K562 (cell line): ENCODE measurements around the gene OLFML2B. TPM values are rescaled to one million over a fixed set of nuclear protein-coding genes. Genes with fewer than 3 reads are reported as not detected.

Experiments
- ATAC-seq: fragments of 200-7000 bp; cut with Tn5 transposase; 3 replicates; pipeline ENCODE4 v1.9.1; 2020; ENCODE audit warnings: moderate library complexity
- BruUV-seq: library from RNA; stranded (reverse); fragments of 400-500 nt; replicated peaks from 2 replicates; lab custom pipeline; 2021; lab: Mats Ljungman, UMichigan
- CTCF ChIA-PET: fragments of 300-600 bp; formaldehyde crosslinking; extraction: SDS; loops from one replicate; lab custom pipeline; 2021; ENCODE audit warnings: low intra/inter-chr PET ratio; lab: Yijun Ruan, JAX
- POLR2A ChIA-PET: fragments of 300-600, 350-650 bp; sonication (Branson Sonifier 250); formaldehyde crosslinking; extraction: SDS; loops from one replicate; lab custom pipeline; 2021; ENCODE audit warnings: antibody characterized with exemption, inconsistent platforms; lab: Yijun Ruan, JAX
- DNase-seq, 4 experiments: peaks; one replicate each; pipeline versions ENCODE4 v3.0.0 to v3.0.0-alpha.2; 2011 to 2018; ENCODE audit warnings: low spot score in 3 of 4, mixed read lengths in 3 of 4; ENCODE audit errors: extremely low read depth in 1 of 4
- FAIRE-seq: peaks from 2 replicates; lab custom pipeline; 2011; peaks lifted over from hg19 to GRCh38; lab: Jason Lieb, UNC
- H2AFZ ChIP-seq: 2 replicates; pipeline ENCODE4 v1.6.0; 2011; ENCODE audit warnings: low read depth, low read length, control low read depth, inconsistent platforms
- H3K27ac ChIP-seq: fragments of 200-600 bp; 3 replicates; pipeline ENCODE4 v1.8.0; 2011; ENCODE audit warnings: low read depth, mild to moderate bottlenecking, control low read depth, inconsistent platforms, low read length, moderate library complexity, mixed read lengths; ENCODE audit errors: extremely low read depth
- H3K27me3 ChIP-seq, 2 experiments: fragments of 300-600 bp in 1 of 2; 2 replicates in 1 of 2; 3 replicates in 1 of 2; pipeline versions ENCODE4 v1.6.0 to v1.8.0; 2011; ENCODE audit warnings: inconsistent platforms in 2 of 2, low read length in 2 of 2, mild to moderate bottlenecking in 1 of 2, mixed read lengths in 1 of 2, moderate library complexity in 1 of 2; ENCODE audit not compliant: control insufficient read depth in 2 of 2, insufficient read depth in 2 of 2
- H3K36me3 ChIP-seq: fragments of 300-600 bp; 3 replicates; pipeline ENCODE4 v1.8.0; 2011; ENCODE audit warnings: mild to moderate bottlenecking, low read length, inconsistent platforms; ENCODE audit not compliant: control insufficient read depth, insufficient read depth
- H3K4me1 ChIP-seq, 2 experiments: fragments of 200-600 bp in 1 of 2; replicated peaks in 1 of 2; 2 replicates in 1 of 2; 3 replicates in 1 of 2; pipeline versions ENCODE4 v1.5.1 to v1.8.0; 2011; ENCODE audit warnings: inconsistent platforms in 2 of 2, low read length in 2 of 2, mild to moderate bottlenecking in 1 of 2, mixed read lengths in 1 of 2, moderate library complexity in 1 of 2; ENCODE audit not compliant: control insufficient read depth in 2 of 2, insufficient read depth in 2 of 2
- H3K4me2 ChIP-seq: 2 replicates; pipeline ENCODE4 v1.6.1; 2011; ENCODE audit warnings: low read length, control low read depth, inconsistent platforms, mixed read lengths; ENCODE audit not compliant: insufficient read depth
- H3K4me3 ChIP-seq: fragments of 200-600 bp; sonication (generic), shearing (Covaris generic); 2 replicates; pipeline ENCODE4 v1.5.1; 2016; ENCODE audit warnings: control low read depth, inconsistent platforms
- H3K79me2 ChIP-seq: fragments of 200-600 bp; 3 replicates; pipeline ENCODE4 v1.8.0; 2011; ENCODE audit warnings: low read length, inconsistent platforms; ENCODE audit not compliant: control insufficient read depth, insufficient read depth
- H3K9ac ChIP-seq, 2 experiments: 2 replicates each; pipeline versions ENCODE4 v1.6.0 to v1.6.1; 2011; ENCODE audit warnings: low read depth in 2 of 2, low read length in 2 of 2, control low read depth in 1 of 2, inconsistent platforms in 1 of 2, mild to moderate bottlenecking in 1 of 2, mixed read lengths in 1 of 2; ENCODE audit not compliant: insufficient read depth in 1 of 2
- H3K9me1 ChIP-seq: one replicate; pipeline ENCODE4 v1.6.0; 2011; ENCODE audit warnings: inconsistent platforms, mild to moderate bottlenecking, low read length, moderate library complexity; ENCODE audit not compliant: control insufficient read depth, insufficient read depth
- H3K9me3 ChIP-seq: replicated peaks from 2 replicates; pipeline ENCODE4 v1.5.1; 2011; ENCODE audit warnings: low read depth, low read length, inconsistent platforms; ENCODE audit not compliant: control insufficient read depth, insufficient read depth
- H4K20me1 ChIP-seq: replicated peaks from 2 replicates; pipeline ENCODE4 v1.6.1; 2011; ENCODE audit warnings: low read length, inconsistent platforms, mixed read lengths; ENCODE audit not compliant: control insufficient read depth, insufficient read depth
- CREB3L1 ChIP-seq: fragments of 450-650 bp; IDR thresholded peaks from 2 replicates; pipeline ENCODE4 v1.6.1; 2014; ENCODE audit warnings: low read depth, mild to moderate bottlenecking, moderate library complexity, borderline replicate concordance
- KDM1A ChIP-seq, 2 experiments: fragments of 450-650 bp; IDR thresholded peaks; 2 replicates each; pipeline ENCODE4 v1.6.1; 2016; ENCODE audit warnings: mild to moderate bottlenecking in 2 of 2
- TOE1 ChIP-seq, 2 experiments: fragments of 450-650 bp in 1 of 2; sonication (generic) in 1 of 2; formaldehyde crosslinking in 1 of 2; IDR thresholded peaks; 2 replicates each; pipeline versions ENCODE4 v1.7.1 to v1.8.0; 2016 to 2022; ENCODE audit warnings: borderline replicate concordance in 2 of 2, mild to moderate bottlenecking in 2 of 2, antibody characterized with exemption in 1 of 2, inconsistent platforms in 1 of 2, low read depth in 1 of 2, missing genetic modification reagents in 1 of 2, moderate library complexity in 1 of 2
- WGBS: fragments of 100-300 bp; shearing (Covaris generic); methylation state at CpG from one replicate; pipeline ENCODE4 v1.1.6; 2016; ENCODE audit warnings: low coverage, mixed read lengths; ENCODE audit not compliant: insufficient coverage; ENCODE audit errors: missing lambda C conversion rate; 5-methylcytosine and 5-hydroxymethylcytosine counted together
- in situ Hi-C: fragments of 300-500 bp; cut with MboI; formaldehyde crosslinking; loops from 4 replicates; pipeline ENCODE4 v1.15.0; 2018; ENCODE audit warnings: inconsistent platforms, mixed read lengths
- intact Hi-C: fragments of 100-400 bp; cut with micrococcal nuclease; formaldehyde crosslinking; loops from 2 replicates; pipeline ENCODE4 v1.14.2; 2022
- polyA plus RNA-seq, 8 experiments: library from polyadenylated mRNA; depleted of rRNA in 4 of 8; stranded (reverse) in 5 of 8; unstranded in 3 of 8; fragments of >200 nt; fragmentation: Nextera tagmentation in 2 of 8; fragmentation: Illumina TruSeq in 1 of 8; extraction: Ambion mirVana in 2 of 8; extraction: Trizol in 1 of 8; gene quantifications; 2 replicates each; pipeline versions ENCODE4 v1.2.1 to v1.2.3, GENCODE V29; 2011 to 2014; ENCODE audit warnings: inconsistent platforms in 1 of 8, missing spikeins in 1 of 8
- total RNA-seq, 7 experiments: library from RNA; depleted of rRNA in 6 of 7; stranded (reverse); fragments of >200 nt in 6 of 7; fragmentation: Illumina TruSeq in 2 of 7; extraction: Trizol in 2 of 7; gene quantifications; 2 replicates each; pipeline versions ENCODE4 v1.2.1 to v1.2.3, GENCODE V29; 2011 to 2021; ENCODE audit warnings: low replicate concordance in 1 of 7
- TF ChIP-seq, protein P1 (sequence below), 2 experiments: IDR thresholded peaks; 2 replicates each; pipeline ENCODE4 v1.6.1; 2012; ENCODE audit warnings: improper control_type of control experiment in 2 of 2, low read depth in 2 of 2, low read length in 2 of 2, borderline replicate concordance in 1 of 2

Gene OLFML2B
- total and polyA plus RNA-seq, 9 of the 15 experiments (the other 6 are each of a cell fraction or from before 2014, with no cell fraction given) = not detected

DNA sequence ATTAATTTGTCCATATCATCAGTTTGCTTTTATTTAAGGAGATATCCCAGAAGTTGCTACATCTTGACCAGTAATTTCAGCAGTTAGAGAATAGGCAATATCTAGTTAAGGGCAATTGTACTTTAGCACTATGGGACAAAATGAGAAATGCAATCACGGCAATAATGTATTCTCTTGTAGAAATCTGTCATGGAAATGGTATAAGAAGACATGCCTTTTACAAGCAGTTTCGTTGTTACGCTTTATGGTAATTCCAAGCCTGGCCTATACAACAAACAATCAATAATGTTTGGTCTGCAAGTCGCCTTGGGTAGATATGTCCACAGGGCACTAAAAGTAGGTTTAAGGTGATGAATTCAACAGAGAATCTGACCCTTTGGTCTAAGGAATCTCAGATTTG, 44.6 kb upstream of the OLFML2B start:
- H3K4me2 ChIP-seq = no peak overlapping the region; the same call in 1 of the 2 replicates
- TF ChIP-seq CREB3L1 (no peak), TOE1 (IDR thresholded peaks at IDR 0.05; ENCODE audit: borderline replicate concordance) (no peak), TOE1 (CRISPR knock-in tag; IDR thresholded peaks at IDR 0.05; ENCODE audit: borderline replicate concordance, low read depth) (no peak), KDM1A (IDR thresholded peaks at IDR 0.05) (peak in 1 of 2 experiments; percentile 42; a peak in 1 of 4 replicates)
- TF ChIP-seq, protein P1, sequence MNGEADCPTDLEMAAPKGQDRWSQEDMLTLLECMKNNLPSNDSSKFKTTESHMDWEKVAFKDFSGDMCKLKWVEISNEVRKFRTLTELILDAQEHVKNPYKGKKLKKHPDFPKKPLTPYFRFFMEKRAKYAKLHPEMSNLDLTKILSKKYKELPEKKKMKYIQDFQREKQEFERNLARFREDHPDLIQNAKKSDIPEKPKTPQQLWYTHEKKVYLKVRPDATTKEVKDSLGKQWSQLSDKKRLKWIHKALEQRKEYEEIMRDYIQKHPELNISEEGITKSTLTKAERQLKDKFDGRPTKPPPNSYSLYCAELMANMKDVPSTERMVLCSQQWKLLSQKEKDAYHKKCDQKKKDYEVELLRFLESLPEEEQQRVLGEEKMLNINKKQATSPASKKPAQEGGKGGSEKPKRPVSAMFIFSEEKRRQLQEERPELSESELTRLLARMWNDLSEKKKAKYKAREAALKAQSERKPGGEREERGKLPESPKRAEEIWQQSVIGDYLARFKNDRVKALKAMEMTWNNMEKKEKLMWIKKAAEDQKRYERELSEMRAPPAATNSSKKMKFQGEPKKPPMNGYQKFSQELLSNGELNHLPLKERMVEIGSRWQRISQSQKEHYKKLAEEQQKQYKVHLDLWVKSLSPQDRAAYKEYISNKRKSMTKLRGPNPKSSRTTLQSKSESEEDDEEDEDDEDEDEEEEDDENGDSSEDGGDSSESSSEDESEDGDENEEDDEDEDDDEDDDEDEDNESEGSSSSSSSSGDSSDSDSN (IDR thresholded peaks at IDR 0.05; ENCODE audit: borderline replicate concordance in 1 of 2, low read depth in 2 of 2, low read length in 2 of 2) = no peak
- H4K20me1 ChIP-seq = peaks cover 8% of the 10 kb centered on the region; the same call in 1 of the 2 replicates
- FAIRE-seq = no peak
- no TSS peak for BruUV-seq
- no peaks in the 10 kb centered on the region for H3K9me1 ChIP-seq
- no peak for ATAC-seq
- ChIA-PET POLR2A (interaction anchor here (0.9 to 1.5 kb wide), 2 partner anchors 55 to 212 kb away, joined by 3 to 4 read pairs; no protein-coding TSS in a partner anchor), CTCF (no interaction called here)
- peaks cover 16 to 23% of the 10 kb centered on the region in 2 experiments for H3K27me3 ChIP-seq
- peaks cover 8 to 12% of the 10 kb centered on the region in 2 experiments; a peak in 4 of 5 replicates for H3K4me1 ChIP-seq
- no peaks in the 10 kb centered on the region for H3K79me2 ChIP-seq
- DNase-seq = no peak
- no peak overlapping the region for H3K27ac ChIP-seq
- intact Hi-C loops (no loop called here), in situ Hi-C loops (no loop called here)
- H3K9ac ChIP-seq = no peak overlapping the region
- H3K9me3 ChIP-seq = no peaks in the 10 kb centered on the region
- no peak overlapping the region for H3K4me3 ChIP-seq
- peak overlapping the region; percentile 84; the same call in 1 of the 2 replicates for H2AFZ ChIP-seq
- WGBS = 59% methylated on average over 4 of the region's 4 CpGs
- H3K36me3 ChIP-seq = no peaks in the 10 kb centered on the region
